OCI-LY3 (cell line): ENCODE measurements around the gene AGBL3.
"Not testable (repeated sequence)": the region's sequence is repeated elsewhere in the genome, so short reads cannot be mapped to it uniquely, and the experiment has no call there.

Experiments used
- EZH2phosphoT487 ChIP-seq: fragments of 200-600 bp; shearing (Covaris generic); IDR thresholded peaks from 2 replicates; pipeline ENCODE4 v1.6.1; 2018; ENCODE audit warnings: antibody characterized with exemption, mixed run types, low read depth
- TF ChIP-seq, protein P1 (sequence below): fragments of 200-600, 300-600 bp; sonication (generic); IDR thresholded peaks from 2 replicates; pipeline ENCODE4 v1.5.1; 2014; ENCODE audit warnings: antibody characterized with exemption, low read length, low read depth

DNA sequence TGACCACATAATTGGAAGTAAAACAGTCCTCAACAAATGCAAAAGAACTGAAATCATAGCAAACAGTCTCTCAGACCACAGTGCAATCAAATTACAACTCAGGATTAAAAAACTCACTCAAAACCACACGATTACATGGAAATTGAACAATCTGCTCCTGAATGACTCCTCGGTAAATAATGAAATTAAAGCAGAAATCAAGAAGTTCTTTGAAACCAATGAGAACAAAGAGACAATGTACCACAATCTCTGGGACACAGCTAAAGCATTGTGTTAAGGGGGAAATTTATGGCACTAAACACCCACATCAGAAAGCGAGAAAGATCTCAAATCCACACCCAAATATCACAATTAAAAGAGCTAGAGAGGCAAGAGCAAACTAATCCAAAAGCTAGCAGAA is 138.3 kb downstream of the AGBL3 start:
- TF ChIP-seq, protein P1, sequence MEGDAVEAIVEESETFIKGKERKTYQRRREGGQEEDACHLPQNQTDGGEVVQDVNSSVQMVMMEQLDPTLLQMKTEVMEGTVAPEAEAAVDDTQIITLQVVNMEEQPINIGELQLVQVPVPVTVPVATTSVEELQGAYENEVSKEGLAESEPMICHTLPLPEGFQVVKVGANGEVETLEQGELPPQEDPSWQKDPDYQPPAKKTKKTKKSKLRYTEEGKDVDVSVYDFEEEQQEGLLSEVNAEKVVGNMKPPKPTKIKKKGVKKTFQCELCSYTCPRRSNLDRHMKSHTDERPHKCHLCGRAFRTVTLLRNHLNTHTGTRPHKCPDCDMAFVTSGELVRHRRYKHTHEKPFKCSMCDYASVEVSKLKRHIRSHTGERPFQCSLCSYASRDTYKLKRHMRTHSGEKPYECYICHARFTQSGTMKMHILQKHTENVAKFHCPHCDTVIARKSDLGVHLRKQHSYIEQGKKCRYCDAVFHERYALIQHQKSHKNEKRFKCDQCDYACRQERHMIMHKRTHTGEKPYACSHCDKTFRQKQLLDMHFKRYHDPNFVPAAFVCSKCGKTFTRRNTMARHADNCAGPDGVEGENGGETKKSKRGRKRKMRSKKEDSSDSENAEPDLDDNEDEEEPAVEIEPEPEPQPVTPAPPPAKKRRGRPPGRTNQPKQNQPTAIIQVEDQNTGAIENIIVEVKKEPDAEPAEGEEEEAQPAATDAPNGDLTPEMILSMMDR, result not testable (repeated sequence)
- TF ChIP-seq EZH2phosphoT487, result not testable (repeated sequence)
